ENCODE results near the gene GNE. TPM values are rescaled to one million over a fixed set of nuclear protein-coding genes. Genes with fewer than 3 reads are reported as not detected.

Gene GNE
- total RNA-seq, 1 experiment from 2014 or later = 8.4 TPM

DNA sequence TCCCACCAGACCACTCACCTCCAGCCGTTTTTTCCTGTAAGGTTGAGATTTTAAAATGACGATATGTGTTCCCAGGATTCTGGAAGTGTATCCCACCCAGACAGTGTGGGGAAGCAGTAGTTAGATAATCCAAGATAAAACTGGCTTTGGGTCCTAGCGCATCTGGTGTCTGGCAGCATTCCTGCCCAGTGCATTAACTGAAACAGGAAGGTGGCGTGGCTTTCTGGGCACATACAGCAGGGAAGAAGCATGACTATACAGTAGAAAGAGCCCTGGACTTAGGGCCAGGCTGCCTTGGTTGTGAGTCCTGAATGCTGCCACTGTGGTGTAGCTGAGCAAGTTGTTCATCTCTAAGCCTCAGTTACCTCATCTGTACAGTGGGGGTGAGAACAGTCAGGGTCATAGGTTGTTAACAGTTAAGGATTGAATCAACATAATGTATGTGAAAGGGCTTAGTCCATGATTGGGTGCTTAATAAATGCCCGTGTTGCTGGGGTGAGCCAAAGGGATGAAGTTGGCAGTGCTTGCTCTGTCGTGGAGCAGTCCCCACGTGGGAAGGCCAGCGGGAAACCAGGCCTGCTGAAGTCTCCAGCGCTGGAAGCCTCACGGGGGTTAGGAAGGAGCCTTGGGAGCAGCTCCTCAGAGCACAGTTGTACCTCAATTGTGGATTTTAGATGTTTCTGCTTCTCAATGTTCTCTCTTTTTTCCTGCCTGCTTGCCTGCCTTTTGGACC, 49.6 kb downstream of the GNE start:
- ChIA-PET POLR2A (interaction anchor here (1.7 kb wide), 1 partner anchor 18 kb away, joined by 5 read pairs; the partner anchor contains the start of gene CLTA), RAD21 (ENCODE audit: low non-redundant PET in 1 of 2, low total read pairs in 2 of 2, uncharacterized antibody in 2 of 2, unreplicated experiment in 2 of 2) (no interaction called here), CTCF (no interaction called here)
- Histone ChIP-seq H4K20me1 (ENCODE audit: insufficient read depth) (0 out of 2 replicates have a peak, but pooled peaks cover 3% of the 10 kb centered on the region), H3K27me3 (ENCODE audit: insufficient read depth, low read length) (no peaks in the 10 kb centered on the region), H3K4me2 (ENCODE audit: low read length) (no peak overlapping the region), H3K36me3 (ENCODE audit: control insufficient read depth in 1 of 2, insufficient read depth in 2 of 2, low read length in 2 of 2) (peaks cover 61 to 70% of the 10 kb centered on the region in 2 experiments), H3K9me2 (ENCODE audit: insufficient read depth) (no peaks in the 10 kb centered on the region), H3K4me1 (ENCODE audit: control insufficient read depth in 1 of 2, insufficient read depth in 2 of 2, low read length in 2 of 2) (no peaks in the 10 kb centered on the region), H3K27ac (ENCODE audit: low read depth, low read length) (no peak overlapping the region), H2AFZ (ENCODE audit: low read depth, low read length, poor library complexity, severe bottlenecking) (no peak overlapping the region), H3K9ac (ENCODE audit: low read length) (no peak overlapping the region), H3K4me3 (replicated peaks in 1 of 2; ENCODE audit: low read depth in 1 of 2, low read length in 2 of 2) (no peak overlapping the region), H3K9me3 (ENCODE audit: control insufficient read depth in 1 of 2, insufficient read depth in 1 of 2, low read depth in 1 of 2, low read length in 2 of 2) (no peaks in the 10 kb centered on the region), H3K79me2 (ENCODE audit: insufficient read depth, low read length) (peaks cover 94% of the 10 kb centered on the region)
- ATAC-seq (no peak), DNase-seq (ENCODE audit: low read depth, low spot score) (no peak)
- intact Hi-C loops (cut with micrococcal nuclease) = no loop called here
- BruUV-seq (replicated peaks) = no TSS peak
- TF ChIP-seq FOSL1 (IDR thresholded peaks at IDR 0.05; ENCODE audit: low read depth) = no peak
- TF ChIP-seq CBX3 (IDR thresholded peaks at IDR 0.05; ENCODE audit: low read depth) = no peak
- no peak for TF ChIP-seq YY1 (IDR thresholded peaks at IDR 0.05; ENCODE audit: extremely low read depth, insufficient replicate concordance, low read depth, low read length)

DNA sequence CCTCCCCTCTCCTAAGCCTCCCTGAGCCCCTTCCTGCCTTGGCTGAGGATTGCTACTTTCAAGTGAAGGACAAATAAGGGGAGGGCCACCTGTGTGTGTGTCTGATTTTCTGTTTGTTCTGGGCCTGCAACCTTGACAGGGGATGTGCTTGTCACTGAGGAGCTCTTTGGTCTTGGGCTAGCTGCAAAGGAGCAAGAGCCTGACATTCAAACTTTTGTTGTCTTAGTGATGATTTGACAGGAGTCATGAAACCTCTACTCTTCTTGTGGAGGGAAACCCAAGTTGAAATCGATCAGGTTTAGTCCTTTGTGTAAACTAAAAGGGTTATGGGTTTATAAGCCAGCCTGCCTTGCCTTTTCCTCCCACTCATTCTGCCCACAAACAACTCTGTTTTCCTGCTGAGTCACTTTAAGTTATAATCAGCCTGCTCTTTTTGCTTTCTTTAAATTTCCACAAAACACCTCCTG, 50.7 kb downstream of the GNE start:
- DNase-seq (ENCODE audit: low read depth, low spot score) = no peak
- H3K27ac ChIP-seq (ENCODE audit: low read depth, low read length) = no peak overlapping the region
- ChIA-PET CTCF (no interaction called here), RAD21 (ENCODE audit: low non-redundant PET in 1 of 2, low total read pairs in 2 of 2, uncharacterized antibody in 2 of 2, unreplicated experiment in 2 of 2) (no interaction called here), POLR2A (interaction anchor here (1.7 kb wide), 1 partner anchor 17 kb away, joined by 5 read pairs; the partner anchor contains the start of gene CLTA)
- intact Hi-C loops (cut with micrococcal nuclease) = no loop called here
- H3K9ac ChIP-seq (ENCODE audit: low read length) = no peak overlapping the region
- ATAC-seq = no peak
- no peaks in the 10 kb centered on the region for H3K9me3 ChIP-seq (ENCODE audit: control insufficient read depth in 1 of 2, insufficient read depth in 1 of 2, low read depth in 1 of 2, low read length in 2 of 2)
- H2AFZ ChIP-seq (ENCODE audit: low read depth, low read length, poor library complexity, severe bottlenecking) = no peak overlapping the region
- no peak overlapping the region for H3K4me3 ChIP-seq (replicated peaks in 1 of 2; ENCODE audit: low read depth in 1 of 2, low read length in 2 of 2)
- H3K36me3 ChIP-seq (ENCODE audit: control insufficient read depth in 1 of 2, insufficient read depth in 2 of 2, low read length in 2 of 2) = peaks cover 66 to 75% of the 10 kb centered on the region in 2 experiments; a peak in 3 of 4 replicates
- no peaks in the 10 kb centered on the region for H3K4me1 ChIP-seq (ENCODE audit: control insufficient read depth in 1 of 2, insufficient read depth in 2 of 2, low read length in 2 of 2)
- peaks cover 91% of the 10 kb centered on the region for H3K79me2 ChIP-seq (ENCODE audit: insufficient read depth, low read length)
- TF ChIP-seq FOSL1 (IDR thresholded peaks at IDR 0.05; ENCODE audit: low read depth) = no peak
- TF ChIP-seq SP1 (IDR thresholded peaks at IDR 0.05; ENCODE audit: low read depth) = no peak
- TF ChIP-seq, protein P1, sequence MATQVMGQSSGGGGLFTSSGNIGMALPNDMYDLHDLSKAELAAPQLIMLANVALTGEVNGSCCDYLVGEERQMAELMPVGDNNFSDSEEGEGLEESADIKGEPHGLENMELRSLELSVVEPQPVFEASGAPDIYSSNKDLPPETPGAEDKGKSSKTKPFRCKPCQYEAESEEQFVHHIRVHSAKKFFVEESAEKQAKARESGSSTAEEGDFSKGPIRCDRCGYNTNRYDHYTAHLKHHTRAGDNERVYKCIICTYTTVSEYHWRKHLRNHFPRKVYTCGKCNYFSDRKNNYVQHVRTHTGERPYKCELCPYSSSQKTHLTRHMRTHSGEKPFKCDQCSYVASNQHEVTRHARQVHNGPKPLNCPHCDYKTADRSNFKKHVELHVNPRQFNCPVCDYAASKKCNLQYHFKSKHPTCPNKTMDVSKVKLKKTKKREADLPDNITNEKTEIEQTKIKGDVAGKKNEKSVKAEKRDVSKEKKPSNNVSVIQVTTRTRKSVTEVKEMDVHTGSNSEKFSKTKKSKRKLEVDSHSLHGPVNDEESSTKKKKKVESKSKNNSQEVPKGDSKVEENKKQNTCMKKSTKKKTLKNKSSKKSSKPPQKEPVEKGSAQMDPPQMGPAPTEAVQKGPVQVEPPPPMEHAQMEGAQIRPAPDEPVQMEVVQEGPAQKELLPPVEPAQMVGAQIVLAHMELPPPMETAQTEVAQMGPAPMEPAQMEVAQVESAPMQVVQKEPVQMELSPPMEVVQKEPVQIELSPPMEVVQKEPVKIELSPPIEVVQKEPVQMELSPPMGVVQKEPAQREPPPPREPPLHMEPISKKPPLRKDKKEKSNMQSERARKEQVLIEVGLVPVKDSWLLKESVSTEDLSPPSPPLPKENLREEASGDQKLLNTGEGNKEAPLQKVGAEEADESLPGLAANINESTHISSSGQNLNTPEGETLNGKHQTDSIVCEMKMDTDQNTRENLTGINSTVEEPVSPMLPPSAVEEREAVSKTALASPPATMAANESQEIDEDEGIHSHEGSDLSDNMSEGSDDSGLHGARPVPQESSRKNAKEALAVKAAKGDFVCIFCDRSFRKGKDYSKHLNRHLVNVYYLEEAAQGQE (IDR thresholded peaks at IDR 0.05; ENCODE audit: low read depth) = no peak
- no peak for TF ChIP-seq RAD21 (IDR thresholded peaks at IDR 0.05; ENCODE audit: low read depth)
- no peak for TF ChIP-seq YY1 (IDR thresholded peaks at IDR 0.05; ENCODE audit: extremely low read depth, insufficient replicate concordance, low read depth, low read length)
- TF ChIP-seq SRF (IDR thresholded peaks at IDR 0.05; ENCODE audit: low read depth) = no peak
- H3K9me2 ChIP-seq (ENCODE audit: insufficient read depth) = no peaks in the 10 kb centered on the region
- no peak overlapping the region for H3K4me2 ChIP-seq (ENCODE audit: low read length)
- no peaks in the 10 kb centered on the region for H3K27me3 ChIP-seq (ENCODE audit: insufficient read depth, low read length)
- H4K20me1 ChIP-seq (ENCODE audit: insufficient read depth) = 0 out of 2 replicates have a peak, but pooled peaks cover 3% of the 10 kb centered on the region
- BruUV-seq (replicated peaks) = no TSS peak
